Liver (tissue), 3 donors: ENCODE data around the gene FAM118A.

ENCODE experiments used
- CTCF ChIP-seq: fragments of 150-350 bp; IDR thresholded peaks from 2 replicates; pipeline ENCODE4 v1.5.1; 2017; ENCODE audit warnings: improper control_type of control experiment, low read depth, low read length; ENCODE audit not compliant: missing input control
- FOXA1 ChIP-seq: IDR thresholded peaks from 2 replicates; pipeline ENCODE4 v1.6.1; 2016; ENCODE audit warnings: antibody characterized with exemption
- GABPA ChIP-seq, 2 donors: IDR thresholded peaks in 1 of 2; conservative IDR thresholded peaks in 1 of 2; 2 replicates each; pipeline ENCODE4 v1.6.1; 2016; ENCODE audit warnings: antibody characterized with exemption in 2 of 2, mild to moderate bottlenecking in 1 of 2, moderate library complexity in 1 of 2
- JUND ChIP-seq, 2 donors: IDR thresholded peaks; 2 replicates each; pipeline ENCODE4 v1.6.1; 2016; ENCODE audit warnings: antibody characterized with exemption in 2 of 2
- MAX ChIP-seq: IDR thresholded peaks from 2 replicates; pipeline ENCODE4 v1.6.1; 2016; ENCODE audit warnings: antibody characterized with exemption
- REST ChIP-seq: IDR thresholded peaks from 2 replicates; pipeline ENCODE4 v1.6.1; 2016; ENCODE audit warnings: antibody characterized with exemption, mild to moderate bottlenecking
- RXRA ChIP-seq, 2 donors: IDR thresholded peaks; 2 replicates each; pipeline ENCODE4 v1.6.1; 2017 to 2018; ENCODE audit warnings: antibody characterized with exemption in 2 of 2, mild to moderate bottlenecking in 1 of 2
- TAF1 ChIP-seq: conservative IDR thresholded peaks from 2 replicates; pipeline ENCODE4 v1.6.1; 2016; ENCODE audit warnings: antibody characterized with exemption, mild to moderate bottlenecking
- YY1 ChIP-seq: IDR thresholded peaks from 2 replicates; pipeline ENCODE4 v1.6.1; 2016; ENCODE audit warnings: antibody characterized with exemption, mild to moderate bottlenecking
- donor health status: healthy.
- donor health status: healthy.

GRCh38 chr22:45265535-45265934 lies 44.2 kb upstream of the FAM118A start:
- TF ChIP-seq CTCF: no peak
- TF ChIP-seq MAX: no peak
- no peak for TF ChIP-seq GABPA (IDR thresholded peaks at IDR 0.05 in 1 of 2, conservative IDR thresholded peaks at IDR 0.05 in 1 of 2)
- no peak for TF ChIP-seq TAF1
- no peak for TF ChIP-seq REST
- no peak for TF ChIP-seq YY1
- no peak for TF ChIP-seq JUND (IDR thresholded peaks at IDR 0.05)
- no peak for TF ChIP-seq FOXA1
- TF ChIP-seq RXRA (IDR thresholded peaks at IDR 0.05): no peak
